D721Med (cell line): Measurements from ENCODE around the gene HOTAIR.

ENCODE experiments used
- DNase-seq: peaks from one replicate; pipeline ENCODE4 v3.0.0; 2011; ENCODE audit warnings: low spot score; ENCODE audit not compliant: insufficient read length
- FAIRE-seq: peaks from 2 replicates; lab custom pipeline; 2011; peaks lifted over from hg19 to GRCh38; lab: Jason Lieb, UNC
- TF ChIP-seq, protein P1 (sequence below): IDR thresholded peaks from 2 replicates; pipeline ENCODE4 v1.5.1; 2012; ENCODE audit warnings: mild to moderate bottlenecking, control low read depth; ENCODE audit not compliant: insufficient read depth; ENCODE audit errors: missing control alignments

The HOTAIR gene

DNA sequence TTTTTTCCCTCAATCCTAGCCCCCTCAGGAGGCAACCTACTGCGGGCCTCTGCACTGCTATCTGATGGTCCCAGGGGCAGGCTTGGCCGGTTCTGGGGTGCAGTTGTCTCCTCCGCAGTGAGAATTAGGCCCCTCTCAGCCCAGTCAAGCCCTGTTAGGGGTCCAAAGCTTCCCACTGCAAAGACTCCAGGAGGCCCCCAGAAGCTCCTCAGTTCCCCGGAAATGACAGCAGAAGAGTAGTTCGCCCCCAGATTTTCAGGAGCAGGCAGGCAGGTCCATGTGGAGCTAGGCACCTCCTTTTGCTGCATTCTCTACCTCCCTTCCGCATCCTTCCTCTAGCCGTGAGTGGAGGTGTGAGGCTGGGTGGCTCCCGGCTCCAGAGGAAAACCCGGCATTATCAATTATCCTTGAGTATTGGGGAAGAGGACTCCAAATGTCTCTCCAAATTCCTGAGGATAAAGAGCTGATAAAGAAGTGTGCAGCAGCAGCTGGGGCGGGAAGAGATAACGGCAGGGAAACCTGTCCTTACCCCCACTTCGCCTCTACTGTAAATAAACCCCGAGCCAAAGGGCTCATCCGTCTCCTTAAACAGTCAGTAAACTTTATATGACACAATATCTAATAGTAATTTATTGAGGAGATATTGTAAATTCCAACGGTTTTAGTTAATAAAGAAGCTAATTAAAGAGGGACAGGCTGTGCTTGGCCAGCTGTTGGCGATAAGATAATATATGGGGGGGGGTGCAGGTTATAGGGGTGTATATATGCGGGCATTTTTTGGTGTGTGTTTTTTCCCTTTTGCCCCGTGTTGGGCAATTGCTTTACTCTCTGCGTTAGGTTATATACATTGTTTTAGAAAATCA, 20.7 kb downstream of the HOTAIR start:
- TF ChIP-seq, protein P1, sequence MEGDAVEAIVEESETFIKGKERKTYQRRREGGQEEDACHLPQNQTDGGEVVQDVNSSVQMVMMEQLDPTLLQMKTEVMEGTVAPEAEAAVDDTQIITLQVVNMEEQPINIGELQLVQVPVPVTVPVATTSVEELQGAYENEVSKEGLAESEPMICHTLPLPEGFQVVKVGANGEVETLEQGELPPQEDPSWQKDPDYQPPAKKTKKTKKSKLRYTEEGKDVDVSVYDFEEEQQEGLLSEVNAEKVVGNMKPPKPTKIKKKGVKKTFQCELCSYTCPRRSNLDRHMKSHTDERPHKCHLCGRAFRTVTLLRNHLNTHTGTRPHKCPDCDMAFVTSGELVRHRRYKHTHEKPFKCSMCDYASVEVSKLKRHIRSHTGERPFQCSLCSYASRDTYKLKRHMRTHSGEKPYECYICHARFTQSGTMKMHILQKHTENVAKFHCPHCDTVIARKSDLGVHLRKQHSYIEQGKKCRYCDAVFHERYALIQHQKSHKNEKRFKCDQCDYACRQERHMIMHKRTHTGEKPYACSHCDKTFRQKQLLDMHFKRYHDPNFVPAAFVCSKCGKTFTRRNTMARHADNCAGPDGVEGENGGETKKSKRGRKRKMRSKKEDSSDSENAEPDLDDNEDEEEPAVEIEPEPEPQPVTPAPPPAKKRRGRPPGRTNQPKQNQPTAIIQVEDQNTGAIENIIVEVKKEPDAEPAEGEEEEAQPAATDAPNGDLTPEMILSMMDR, result no peak
- no peak for FAIRE-seq
- no peak for DNase-seq

DNA sequence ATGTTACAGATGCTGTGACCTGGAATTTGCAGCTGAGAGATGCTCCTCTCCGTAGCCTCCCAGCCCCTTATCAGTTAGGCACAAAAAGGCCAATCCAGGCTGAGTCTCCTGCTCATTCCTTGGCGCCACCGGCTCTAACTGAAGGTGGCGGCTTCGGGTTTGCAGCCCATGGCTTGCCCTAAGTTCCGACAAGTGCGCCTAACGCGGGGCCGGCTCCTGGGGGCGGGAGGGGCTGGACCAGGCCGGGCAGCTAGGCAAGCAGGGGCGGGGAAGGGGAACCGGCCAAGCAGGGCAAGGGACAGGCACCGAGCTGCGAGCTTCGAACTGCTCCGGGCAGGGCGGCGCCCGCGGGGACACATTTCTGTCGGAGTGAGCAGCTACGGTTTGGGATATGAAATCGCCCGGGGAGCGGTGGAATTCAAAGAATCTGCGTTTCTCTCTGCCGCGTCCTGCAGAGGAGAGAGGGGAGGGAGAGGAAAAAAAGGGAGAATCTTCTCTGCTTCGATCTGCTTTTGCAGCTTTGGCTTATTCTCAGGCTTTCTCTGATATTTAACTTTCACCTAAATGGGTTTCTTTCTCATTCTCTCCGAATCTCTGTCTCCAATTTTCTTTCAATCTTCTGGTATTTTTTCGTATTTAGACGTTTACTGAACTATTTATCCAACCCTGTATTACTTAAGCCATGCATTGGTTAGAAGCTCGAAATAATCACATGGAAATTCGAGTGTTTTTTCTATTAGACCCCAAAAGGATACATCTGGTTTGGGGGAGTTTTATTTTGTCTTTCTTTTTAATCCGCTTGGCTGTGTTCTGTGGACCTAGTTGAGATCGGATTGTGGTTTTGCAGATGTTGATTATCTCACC, 21.7 kb downstream of the HOTAIR start:
- TF ChIP-seq, protein P1, result no peak
- DNase-seq, result no peak
- no peak for FAIRE-seq

DNA sequence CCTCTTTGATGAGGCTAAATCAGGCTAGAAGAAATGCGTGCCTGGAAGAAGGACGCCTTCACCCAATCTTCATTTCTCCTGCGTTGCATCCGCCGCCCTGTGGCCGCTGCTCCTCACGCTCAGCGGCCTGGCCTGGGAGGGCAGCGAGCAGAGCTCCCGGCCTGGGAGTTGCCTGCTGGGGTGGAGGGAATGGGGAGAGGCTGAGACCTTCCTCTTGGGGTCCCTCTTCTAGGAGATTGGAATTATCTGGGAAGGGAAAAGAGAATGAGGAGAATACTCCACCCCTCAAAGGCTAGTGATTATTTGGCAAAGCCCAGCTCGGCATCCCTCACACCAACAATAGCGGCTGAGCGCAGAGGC, 22.4 kb downstream of the HOTAIR start:
- TF ChIP-seq, protein P1, result no peak
- DNase-seq (no peak), FAIRE-seq (no peak)

DNA sequence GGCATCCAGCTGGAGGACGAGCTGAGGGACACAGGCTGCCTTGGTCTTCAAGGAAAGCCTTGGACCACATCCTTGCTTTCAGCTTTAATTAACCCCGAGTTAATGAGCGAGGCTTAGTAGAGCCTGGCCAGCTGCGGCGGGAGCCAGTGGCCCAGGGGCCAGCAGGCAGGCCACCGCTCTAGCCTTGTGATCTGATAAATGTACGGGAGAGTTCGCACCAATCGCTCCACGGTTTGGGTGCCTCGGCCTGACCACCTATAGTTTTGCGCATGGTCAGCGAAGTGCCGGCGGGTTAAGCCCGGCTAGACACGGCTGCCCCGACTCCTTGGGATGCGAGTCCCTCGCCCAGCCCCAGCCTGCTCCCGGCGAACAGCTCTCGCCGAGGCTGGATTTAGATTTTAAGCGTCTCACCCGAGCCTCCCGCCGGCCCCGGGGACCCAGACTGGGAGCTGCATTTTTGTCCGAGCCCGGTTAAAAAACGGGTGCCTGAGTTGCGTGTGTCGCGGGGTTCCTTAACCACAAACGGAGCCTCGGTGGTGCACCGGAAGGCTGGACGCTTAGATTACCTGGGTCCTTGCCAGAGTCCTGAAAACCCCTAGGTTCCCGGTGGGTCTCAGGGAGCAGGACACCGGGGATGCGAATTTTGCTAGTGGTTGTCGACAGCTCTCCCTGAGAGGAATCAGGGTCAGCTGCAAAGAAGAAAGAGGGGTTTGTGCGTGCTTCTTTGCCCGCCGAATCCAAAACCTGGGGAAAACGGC, 23.0 kb downstream of the HOTAIR start:
- DNase-seq (no peak), FAIRE-seq (no peak)
- TF ChIP-seq, protein P1, result no peak

DNA sequence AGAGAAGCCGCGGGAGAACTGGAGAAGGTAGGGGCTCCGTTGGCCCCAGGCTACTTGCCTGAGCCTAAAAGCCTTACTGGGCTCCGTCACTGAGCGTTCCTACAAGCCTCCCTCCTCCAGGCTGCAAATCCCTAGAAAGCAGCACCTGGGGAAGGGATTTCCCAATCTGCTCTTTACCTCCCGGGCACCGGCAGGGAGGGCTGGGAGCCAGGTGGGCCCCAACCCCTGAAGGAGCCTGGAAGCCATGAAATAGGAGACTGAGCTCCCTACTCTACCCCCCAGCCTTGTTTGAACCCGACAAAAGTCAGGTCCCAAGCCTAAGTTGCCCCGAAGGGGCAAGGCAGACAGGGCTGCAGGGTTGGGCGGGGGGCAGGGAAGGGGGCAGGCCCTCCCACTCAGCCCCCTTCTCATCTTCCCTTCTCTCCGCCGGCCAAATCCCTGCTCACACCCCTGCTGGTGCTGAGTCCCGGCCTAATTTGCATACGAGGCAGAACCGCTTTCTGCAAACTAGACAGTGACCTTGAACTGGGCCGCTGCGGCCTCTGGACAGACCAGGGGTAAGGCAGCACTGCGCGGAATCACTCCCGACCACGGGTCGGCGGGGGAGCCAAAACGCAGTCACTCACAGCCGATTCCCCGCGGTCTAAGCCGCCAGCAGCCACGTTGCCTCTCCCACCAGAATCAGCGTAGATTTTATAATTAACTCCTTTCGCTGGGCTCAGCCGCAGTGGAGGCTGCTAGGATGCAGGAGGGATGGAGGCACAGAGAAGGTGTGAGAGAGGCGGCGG, 23.8 kb downstream of the HOTAIR start:
- FAIRE-seq, result no peak
- no peak for DNase-seq
- TF ChIP-seq, protein P1, result no peak

DNA sequence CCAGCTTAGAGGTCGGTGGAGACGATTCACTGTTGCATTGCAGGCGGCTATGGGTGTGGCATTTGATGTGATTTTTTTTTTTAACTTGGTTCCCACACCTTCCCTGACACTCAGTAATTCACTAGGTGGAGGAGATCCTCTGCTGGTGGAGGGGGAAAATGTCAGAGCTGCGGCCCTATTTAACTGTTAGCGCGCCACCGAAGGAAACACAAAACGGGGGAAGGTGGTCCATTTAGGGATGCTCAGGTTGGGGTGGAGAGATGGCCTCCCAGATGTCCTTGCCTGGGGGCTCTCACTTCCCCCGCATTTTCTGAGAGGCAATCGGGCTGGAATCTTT, 24.3 kb downstream of the HOTAIR start:
- FAIRE-seq, result no peak
- no peak for DNase-seq
- TF ChIP-seq, protein P1, result no peak
